IPS DF 4.7 (cell line): ENCODE measurements around the gene TPSB2.
"Not testable (repeated sequence)": the region's sequence is repeated elsewhere in the genome, so short reads cannot be mapped to it uniquely, and the experiment has no call there.

Experiments used
- DNase-seq: peaks from one replicate; pipeline ENCODE4 v3.0.0-alpha.2; 2013; ENCODE audit warnings: low spot score; ENCODE audit errors: extremely low read depth

The TPSB2 gene

DNA sequence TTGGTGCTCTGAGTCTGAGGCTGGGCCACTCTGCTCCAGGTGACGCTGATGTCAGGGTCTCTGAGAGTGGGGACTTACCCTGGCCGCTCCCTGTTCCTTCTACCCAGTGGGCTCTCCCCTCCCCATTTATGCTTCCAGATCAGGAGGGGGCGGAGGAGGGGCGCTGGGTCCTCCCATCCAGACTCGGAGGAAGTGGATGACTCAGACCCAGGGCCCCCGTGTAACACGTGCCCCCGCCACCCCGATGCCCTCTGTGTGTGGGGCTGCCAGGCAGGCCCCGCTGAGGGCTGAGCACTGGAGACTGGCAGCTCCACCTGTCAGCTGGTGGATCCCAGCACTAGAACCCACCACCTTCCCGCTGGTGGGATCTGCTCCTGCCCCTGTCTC lies at the start of gene TPSB2:
Gene TPSB2 (minus strand): TSS at position 101 of the 387 bp plus-strand sequence. CDS start 233 bp downstream, outside the sequence.
- not testable (repeated sequence) for DNase-seq

DNA sequence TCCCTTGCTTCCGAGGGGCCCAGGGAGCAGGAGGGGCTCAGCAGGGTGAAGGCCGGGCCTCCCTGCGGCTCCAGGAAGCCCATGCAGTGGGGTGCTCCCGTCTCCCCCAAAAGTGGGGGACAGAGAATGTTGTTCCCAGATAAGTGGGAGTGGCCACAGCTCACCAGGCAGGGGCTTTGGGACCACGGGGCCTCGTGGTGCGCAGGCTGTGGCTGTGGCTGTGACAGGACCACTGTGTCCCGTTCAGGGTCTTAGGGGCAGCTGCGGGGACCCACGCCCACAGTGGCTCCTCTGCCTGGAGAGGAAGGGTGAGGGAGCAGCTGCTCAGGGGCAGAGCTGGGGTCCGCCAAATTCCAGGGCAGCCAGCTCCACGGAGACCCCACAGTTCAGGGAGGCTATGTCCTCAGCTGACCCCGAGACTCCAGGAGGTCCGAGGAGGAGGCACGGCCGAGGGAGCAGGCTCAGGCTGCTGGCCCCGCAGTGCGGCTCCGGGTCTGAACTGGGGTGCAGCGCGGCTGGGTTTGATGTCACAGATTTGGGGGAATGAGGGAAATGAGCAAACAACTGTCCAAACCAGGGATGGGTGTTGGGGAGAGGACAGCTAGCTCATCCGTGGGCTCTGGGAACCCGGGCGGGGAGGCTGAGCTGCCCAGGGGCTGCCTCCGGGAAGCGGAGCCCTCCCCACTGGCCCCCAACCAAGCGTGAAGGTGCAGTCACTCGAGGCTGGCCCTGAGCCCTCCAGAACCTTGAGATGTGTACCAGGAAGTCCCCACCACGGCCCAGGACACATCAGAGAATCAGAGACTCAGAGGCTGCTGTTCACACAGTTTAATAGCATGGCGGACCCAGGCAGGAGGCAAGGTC lies 49.3 kb upstream of the TPSB2 start:
- DNase-seq = no peak

DNA sequence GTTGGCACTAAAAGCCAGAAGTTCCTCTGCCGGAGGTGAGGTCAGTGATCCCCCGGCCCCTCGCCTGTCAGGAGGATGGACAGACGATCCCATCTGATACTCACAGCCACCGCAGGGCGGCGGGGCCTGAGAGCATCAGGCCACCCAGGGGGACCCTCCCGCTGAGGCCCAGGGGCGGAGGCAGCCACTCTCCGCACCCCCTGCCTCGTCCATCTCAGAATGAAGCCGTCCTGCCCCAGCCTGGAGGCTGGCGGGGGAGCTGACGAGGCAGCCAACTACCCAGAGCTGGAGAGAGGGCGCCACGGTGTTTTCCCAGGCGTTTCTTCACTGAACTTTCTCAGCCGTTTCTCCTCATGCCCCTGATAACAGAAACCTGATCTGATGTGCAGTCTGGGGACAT lies 48.5 kb upstream of the TPSB2 start:
- DNase-seq = no peak

DNA sequence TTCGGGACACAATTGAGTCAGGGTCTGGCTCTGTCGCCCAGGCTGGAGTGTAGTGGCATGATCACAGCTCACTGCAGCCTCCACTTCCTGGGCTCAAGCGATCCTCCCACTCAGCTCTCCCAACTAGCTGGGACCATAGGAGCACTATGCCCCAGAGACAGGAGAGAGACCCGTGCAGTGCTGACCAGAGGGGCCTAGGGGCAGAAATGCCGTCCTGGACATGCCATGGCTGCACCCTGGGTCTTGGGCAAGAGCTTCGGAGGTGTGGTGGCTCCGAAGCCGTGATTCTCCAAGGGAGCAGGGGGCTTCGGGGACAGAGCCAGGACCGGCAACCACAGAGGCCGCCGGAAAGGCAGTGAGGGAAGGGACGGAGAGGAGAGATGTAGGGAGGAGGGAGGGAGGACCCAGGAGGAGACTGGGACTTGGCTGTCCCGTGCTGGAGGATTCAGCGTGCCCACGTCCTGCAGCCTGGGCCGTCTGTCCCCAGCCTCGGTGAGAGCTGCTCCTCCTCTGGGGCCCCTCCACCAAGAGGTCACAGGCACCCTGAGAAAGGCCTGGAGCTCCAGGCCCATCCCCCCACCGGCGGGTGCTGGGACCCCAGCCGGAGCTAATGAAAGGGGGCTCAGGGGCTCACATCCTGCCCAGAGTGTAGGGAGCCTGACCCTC lies 47.8 kb upstream of the TPSB2 start:
- no peak for DNase-seq

DNA sequence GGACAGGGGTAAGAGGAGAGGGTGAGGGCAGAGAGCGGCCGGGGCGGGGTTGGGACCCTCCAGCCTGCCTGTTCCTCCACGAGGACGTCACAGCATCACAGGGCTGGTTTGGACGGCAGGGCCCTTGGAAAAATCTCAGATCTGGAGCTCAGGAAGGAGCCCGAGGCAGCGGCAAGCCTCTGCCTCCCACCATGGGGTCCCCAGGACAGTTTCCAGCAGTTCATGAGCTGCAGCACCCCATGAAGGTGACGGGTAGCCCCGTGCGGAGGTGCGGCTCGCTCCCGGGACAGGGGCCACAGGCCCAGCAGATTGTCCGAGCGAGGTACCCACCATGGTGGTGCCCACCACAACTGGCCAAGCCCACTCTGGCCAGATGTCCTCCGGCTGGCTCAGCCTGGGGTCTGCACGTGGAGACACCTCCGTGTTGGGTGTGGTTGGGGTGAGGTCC lies 47.2 kb upstream of the TPSB2 start:
- no peak for DNase-seq

DNA sequence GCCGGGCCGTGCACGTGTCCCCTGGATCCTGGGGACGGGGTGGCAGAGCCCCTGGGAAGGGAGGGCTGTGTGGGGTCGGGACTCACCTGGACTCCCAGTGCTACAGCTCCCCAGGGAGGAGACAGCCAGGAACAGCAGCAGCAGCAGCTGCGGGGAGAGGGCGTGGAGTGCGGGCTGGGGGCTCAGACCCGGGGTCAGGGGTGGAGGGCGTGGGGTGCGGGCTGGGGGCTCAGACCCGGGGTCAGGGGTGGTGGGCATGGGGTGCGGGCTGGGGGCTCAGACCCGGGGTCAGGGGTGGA lies 46.5 kb upstream of the TPSB2 start:
- DNase-seq = no peak

DNA sequence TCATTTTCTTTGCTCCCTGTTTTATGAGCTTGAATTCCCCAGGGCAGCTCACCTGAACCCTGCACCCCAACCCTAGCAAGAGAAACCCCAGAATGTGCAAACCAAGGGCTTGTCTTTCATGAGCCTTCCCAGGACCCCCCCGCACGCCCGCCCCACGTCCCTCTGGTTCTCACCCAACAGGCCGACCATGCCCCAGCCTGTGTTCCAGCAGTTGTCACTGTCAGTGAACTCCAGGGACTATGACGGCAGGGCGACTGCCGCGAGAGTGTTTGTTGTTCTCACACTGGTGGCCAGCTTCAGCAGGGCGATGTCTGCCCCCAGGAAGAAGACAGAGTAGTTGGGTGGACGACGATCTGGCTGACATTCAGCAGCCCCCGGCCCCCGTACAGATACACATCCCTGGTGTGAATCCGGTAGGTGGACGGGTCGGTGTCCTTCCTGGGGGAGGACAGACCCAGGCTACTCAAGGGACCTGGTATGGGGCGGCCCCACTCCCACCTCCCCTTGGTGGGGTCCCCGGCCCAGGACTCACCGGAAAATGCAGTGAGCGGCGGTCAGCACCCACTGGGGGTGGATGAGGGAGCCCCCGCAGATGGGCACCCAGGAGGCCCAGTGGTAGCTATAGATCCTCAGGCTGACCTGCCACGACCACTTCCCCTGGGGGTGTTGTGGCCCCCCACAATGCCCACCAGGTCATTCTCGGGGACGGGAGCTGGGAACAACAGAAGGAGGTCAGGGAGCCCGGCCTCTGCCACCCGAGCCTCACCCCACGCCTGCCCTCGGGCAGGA lies 46.0 kb upstream of the TPSB2 start:
- DNase-seq = no peak

DNA sequence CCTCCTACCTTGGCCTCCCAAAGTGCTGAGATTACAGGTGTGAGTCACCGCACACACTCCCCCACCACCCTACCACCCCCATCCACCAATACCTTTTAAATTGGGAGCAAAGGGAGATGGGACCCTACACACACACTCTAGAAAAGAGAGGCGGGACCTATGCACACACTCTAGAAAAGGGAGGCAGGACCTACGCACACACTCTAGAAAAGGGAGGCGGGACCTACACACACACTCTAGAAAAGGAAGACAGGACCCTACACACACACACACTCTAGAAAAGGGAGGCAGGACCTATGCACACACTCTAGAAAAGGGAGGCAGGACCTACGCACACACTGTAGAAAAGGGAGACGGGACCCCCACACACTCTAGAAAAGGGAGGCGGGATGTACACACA lies 44.8 kb upstream of the TPSB2 start:
- DNase-seq = no peak

DNA sequence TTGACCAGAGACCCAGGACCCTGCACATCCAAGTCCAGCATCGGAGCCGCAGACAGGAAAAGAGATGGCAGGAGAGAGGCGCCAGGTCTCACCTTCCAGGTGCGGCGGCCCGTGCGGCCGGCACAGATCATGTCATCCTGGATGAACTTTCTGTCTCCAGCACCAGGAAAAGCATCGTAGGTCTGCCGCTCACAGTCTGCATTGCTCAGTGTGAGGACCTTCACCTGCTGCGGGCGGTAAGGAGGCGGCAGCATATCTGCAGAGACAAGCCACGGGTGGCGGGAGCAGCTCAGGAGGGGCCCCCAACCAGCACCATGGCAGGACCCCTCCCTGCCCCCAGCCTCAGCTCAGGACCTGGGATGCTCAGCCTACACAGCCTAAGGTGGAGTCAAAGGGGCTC lies 43.8 kb upstream of the TPSB2 start:
- no peak for DNase-seq

DNA sequence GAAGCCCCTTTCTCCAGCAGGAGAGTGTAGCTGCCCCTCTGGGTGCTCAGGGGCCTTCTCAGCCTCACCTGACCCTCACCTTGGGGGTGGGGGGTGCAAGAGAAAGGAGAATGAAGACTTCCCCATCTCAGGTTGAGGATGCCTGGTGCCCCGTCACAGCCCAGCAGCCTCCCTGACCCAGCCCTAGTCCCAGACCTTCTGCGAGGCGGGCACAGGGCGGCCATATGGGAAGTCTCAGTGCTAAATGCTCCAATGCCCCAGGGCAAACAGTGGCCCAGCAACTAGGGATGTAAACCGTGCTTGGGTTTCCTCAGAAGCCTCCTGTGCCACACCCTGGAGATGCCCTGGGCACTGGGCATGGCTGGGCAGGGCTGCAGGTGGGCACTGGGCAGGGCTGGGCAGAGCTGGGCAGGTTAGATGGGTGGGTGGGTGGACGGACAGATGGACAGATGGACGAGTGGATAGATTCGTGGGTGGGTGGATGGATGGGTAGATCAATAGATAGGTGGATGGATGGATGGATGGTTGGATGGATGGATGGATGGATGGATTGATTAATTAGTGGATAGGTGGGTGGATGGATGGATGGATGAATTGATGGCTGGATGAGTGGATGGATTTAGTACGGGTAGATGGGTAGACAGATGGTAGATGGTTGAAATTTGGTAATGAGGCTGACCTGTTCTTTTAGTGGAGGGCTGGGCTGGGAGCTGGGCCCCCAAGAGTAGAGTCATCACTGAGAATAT lies 42.6 kb upstream of the TPSB2 start:
- no peak for DNase-seq

DNA sequence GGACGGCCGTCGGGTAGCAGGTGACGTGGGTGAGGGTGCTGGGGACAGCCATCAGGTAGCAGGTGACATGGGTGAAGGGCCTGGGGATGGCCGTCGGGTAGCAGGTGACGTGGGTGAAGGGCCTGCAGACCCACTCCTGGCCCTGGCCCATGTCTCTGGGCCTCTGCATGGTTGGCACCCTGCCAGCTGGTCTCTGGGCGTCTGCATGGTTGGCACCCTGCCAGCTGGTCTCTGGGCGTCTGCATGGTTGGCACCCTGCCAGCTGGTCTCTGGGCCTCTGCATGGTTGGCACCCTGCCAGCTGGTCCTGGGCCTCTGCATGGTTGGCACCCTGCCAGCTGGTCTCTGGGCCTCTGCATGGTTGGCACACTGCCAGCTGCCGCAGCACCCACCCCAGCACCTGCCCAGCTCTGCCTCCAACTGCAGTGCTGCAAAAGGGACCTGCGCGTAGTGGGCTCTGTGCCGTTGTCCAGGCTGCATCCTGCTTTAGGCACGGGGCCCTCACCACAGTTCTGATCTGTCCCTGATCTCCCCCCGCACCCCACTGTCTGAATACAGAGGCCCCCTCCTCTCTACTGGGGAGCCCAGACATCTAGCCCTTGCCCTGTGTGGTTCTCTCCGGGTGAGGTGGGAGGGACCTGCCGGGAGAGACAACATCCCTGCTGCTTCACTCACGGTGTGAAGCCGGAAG lies 41.9 kb upstream of the TPSB2 start:
- DNase-seq = not testable (repeated sequence)

DNA sequence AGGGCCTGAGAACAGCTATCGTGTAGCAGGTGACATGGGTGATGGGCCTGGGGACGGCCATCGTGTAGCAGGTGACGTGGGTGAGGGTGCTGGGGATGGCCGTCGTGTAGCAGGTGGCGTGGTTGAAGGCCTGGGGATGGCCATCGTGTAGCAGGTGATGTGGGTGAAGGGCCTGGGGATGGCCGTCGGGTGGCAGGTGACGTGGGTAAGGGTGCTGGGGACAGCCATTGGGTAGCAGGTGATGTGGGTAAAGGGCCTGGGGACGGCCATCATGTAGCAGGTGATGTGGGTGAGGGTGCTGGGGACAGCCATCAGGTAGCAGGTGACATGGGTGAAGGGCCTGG lies 41.4 kb upstream of the TPSB2 start:
- DNase-seq = no peak

DNA sequence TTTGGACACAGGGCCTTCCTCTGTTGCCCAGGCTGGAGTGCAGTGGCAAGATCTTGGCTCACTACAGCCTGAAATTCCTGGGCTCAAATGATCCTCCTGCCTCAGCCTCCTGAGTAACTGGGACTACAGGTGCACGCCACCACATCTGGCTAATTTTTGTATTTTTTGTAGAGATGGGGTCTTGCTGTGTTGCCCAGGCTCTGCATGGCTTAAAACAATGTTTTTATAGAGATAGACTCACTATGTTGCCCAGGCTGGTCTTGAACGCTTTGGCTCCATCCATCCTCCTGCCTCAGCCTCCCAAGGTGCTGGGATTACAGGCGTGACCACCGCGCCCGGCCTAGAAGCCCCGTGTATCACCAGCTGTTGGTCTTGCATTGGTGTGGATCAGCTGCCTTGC lies 39.4 kb upstream of the TPSB2 start:
- DNase-seq = not testable (repeated sequence)

DNA sequence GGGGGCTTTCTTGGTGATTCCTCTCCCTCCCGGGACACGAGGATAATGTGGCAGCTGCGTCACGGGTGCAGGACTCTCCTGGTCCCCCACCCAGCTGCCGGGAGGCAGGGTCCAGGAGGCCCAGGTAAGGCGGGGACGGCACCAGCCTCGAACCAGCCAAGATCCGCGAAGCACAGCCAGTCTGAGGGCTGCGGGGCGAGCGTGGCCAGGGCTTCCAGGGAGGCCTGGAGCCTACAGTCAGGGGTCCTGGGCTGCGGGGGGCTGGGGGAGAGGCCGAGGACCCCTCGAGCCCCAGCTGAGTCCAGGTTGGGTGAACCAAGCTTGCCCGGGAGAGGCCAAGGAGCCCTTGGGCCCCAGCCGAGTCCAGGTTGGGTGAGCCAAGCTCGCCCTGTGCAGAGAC lies 35.8 kb upstream of the TPSB2 start:
- DNase-seq = no peak

DNA sequence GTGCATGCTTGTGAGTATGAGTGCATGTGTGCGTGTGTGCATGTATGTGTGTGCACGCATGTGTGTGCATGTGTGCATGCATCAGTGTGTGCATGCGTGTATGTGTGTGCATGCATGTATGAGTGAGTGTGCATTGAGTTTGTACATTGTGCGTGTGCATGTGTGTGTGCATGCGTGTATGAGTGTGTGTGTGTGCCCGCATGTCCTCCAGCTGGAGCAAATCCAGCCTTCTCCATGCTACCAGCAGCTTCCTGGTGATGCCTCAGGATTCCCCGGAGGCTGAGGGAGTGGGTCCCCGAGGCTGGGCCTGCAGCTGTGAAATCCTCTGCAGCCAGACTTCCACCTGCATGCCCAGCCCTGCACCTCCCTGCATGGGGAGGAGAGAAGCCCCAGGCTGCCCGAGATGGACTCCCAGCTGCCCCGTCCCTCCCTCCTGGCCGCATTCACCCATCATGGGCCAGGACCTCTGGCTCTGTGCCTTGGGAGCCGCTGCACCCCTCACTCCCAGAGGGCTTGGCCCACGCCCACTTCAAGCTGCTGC lies 35.2 kb upstream of the TPSB2 start:
- DNase-seq = no peak

DNA sequence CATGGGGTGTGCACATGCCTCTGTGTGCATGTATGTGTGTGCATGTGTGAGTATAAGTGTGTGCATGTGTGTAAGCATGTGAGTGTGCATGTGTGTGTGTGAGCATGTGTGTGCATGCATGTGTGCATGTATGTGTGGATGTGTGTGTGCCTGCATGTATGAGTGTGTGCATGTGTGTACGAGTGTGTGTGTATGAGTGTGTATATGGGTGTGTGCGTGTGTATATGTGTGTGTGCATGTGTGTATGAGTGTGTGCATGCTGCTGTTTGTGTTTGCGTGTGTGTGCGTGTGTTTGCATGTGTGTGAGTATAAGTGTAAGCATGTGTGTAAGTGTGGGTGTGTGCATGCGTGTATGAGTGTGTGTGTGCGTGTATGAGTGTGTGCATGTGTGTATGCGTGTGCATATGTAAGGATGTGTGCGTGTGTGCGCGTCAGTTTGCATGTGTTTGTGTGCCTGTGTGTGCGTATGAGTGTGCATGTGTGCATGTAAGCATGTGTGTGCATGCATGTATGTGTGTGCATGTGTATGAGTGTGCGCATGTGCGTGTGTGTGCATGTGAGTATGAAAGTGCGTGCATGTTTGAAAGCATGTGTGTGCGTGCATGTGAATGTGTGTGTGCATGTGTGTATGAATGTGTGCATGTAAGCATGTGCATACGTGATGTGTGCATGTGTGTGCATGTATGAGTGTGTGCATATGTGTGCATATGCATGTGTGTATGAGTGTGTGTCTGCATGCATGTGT lies 34.5 kb upstream of the TPSB2 start:
- no peak for DNase-seq

DNA sequence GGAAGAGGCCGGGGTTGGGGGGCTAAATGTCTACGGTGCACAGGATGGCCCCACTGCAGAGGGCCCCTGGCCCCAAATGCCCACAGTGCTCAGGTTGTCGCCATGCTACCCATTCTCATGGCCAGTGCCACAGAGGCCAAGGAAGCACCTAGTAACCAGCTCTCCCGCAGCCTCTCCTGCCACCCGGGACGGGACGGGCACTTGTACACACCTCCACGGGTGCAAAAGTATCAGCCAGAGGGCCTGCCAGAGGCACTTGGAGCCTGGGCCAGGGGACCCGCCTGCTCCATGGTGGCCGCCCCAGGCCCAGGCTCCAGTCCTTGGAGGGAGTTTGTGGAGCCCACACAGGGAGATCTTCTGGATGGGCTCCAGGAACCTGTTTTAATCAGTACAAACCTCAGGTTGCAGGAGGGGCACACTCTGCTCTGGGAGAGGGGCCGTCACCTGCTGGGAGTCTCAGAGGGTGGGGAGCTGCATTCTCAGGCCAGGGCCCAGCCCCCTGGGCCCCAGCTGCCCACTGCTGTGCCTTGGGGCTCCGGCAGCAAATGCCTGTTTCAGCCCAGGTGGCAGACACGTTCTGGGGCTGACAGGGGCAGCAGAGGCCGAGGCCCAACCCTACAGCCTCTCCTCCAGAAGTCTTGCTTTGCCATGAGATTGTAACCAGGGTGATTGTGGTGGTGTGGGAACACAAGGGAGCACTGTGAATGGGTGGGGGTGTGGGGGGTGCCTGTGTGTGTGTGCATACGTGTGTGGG lies 33.8 kb upstream of the TPSB2 start:
- DNase-seq = no peak

DNA sequence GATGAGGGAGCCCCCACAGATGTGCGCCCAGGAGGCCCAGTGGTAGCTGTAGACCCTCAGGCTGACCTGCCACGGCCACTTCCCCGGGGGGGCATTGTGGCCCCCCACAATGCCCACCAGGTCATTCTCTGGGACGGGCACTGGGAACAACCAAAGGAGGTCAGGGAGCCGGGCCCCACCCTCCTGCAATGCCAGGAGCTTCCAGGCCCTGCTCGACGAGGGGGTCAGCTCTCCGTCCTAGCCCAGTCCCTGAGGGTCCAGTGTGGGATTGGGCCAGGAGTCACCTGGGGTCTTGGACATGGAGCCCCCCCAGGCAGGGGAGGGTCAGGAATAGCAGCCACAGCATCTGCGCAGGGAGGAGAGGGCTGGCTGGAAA lies 32.9 kb upstream of the TPSB2 start:
- no peak for DNase-seq

DNA sequence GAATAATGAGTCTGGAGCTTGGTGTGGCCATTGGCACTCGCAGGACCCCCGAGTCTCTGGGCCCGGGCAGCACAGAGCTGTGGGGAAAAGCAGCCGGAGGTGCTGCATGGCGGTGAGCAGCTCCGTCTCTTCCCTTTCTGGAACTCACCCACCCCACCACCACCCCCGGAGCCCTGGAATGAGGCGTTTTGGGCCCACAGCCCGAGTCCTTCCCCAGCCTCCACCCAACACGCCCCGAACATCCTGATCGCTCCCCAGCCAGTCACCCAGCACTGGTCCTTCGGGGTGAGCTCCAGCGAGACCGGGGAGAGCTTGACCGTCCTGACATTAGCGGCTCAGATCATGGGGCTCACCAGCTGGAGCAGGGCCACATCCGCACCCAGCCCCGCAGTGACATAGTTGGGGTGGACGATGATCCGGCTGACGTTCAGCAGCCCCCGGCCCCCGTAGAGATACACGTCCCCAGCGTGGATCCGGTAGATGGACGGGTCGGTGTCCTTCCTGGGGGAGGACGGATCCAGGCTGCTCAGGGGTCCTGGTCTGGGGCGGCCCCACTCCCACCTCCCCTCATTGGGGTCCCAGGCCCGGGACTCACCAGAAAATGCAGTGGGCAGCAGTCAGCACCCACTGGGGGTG lies 32.3 kb upstream of the TPSB2 start:
- DNase-seq = no peak
